Thoracic aorta (tissue), 2 donors: ENCODE data around the gene LMF2. TPM values are rescaled to one million over a fixed set of nuclear protein-coding genes. Genes with fewer than 3 reads are reported as not detected.
"Not testable (repeated sequence)": the region's sequence is repeated elsewhere in the genome, so short reads cannot be mapped to it uniquely, and the experiment has no call there.

Experiments
- ATAC-seq: fragments of 150-250 bp; one replicate; pipeline ENCODE4 v1.8.0; 2017; ENCODE audit warnings: low read depth; ENCODE audit not compliant: insufficient number of reproducible peaks, low FRiP score
- DNase-seq: peaks from one replicate; pipeline ENCODE4 v3.0.0-alpha.2; 2020; ENCODE audit warnings: low spot score
- H3K27ac ChIP-seq, 2 donors: fragments of 200-600 bp; sonication (generic); 1 replicate in 1 of 2; 2 replicates in 1 of 2; pipeline ENCODE4 v1.5.1; 2016; ENCODE audit warnings: mild to moderate bottlenecking in 2 of 2, moderate library complexity in 2 of 2
- H3K27me3 ChIP-seq: fragments of 200-600 bp; sonication (generic); replicated peaks from 2 replicates; pipeline ENCODE4 v1.6.0; 2016; ENCODE audit warnings: mild to moderate bottlenecking; ENCODE audit not compliant: insufficient read depth
- H3K36me3 ChIP-seq: fragments of 200-600 bp; sonication (generic); one replicate; pipeline ENCODE4 v1.5.1; 2016
- H3K4me1 ChIP-seq, 2 donors: fragments of 200-600 bp; sonication (generic); 1 replicate in 1 of 2; 2 replicates in 1 of 2; pipeline versions ENCODE4 v1.5.1 to v1.6.0; 2016; ENCODE audit warnings: low read depth in 2 of 2, mild to moderate bottlenecking in 1 of 2; ENCODE audit not compliant: control insufficient read depth in 1 of 2
- H3K4me3 ChIP-seq: fragments of 200-600 bp; sonication (generic); 2 replicates; pipeline ENCODE4 v1.5.1; 2016; ENCODE audit warnings: mild to moderate bottlenecking
- H3K9me3 ChIP-seq: fragments of 200-600 bp; sonication (generic); 2 replicates; pipeline ENCODE4 v1.5.1; 2016
- total RNA-seq, 2 donors: library from RNA; depleted of rRNA; stranded (reverse); fragments of >200 nt; gene quantifications; one replicate each; pipeline versions ENCODE4 v1.1.0 to v1.2.3, GENCODE V29; 2016
- TF ChIP-seq, protein P1 (sequence below): fragments of 200-600 bp; sonication (generic); IDR thresholded peaks from one replicate; pipeline ENCODE4 v1.5.1; 2019; ENCODE audit warnings: antibody characterized with exemption

The LMF2 gene
- total RNA-seq, 2 donors from 2014 or later: 61.9 to 87.6 TPM

DNA sequence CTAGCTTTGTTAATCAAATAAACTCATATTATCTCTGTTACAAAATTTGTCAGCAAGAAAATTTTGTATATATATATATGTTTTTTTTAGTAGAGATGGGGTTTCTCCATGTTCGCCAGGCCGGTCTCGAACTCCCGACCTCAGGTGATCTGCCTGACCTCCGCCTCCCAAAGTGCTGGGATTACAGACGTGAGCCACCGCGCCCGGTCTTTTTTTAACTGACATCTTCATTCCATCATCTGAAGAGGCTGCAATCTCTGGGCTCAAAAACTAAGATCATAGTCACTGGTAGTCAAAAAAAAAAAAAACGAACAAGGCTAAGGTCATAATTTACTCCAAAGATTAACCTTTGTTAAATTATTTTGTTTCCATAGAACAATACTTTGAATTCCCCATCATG, 32.9 kb upstream of the LMF2 start:
- ATAC-seq: no peak
- Histone ChIP-seq H3K27me3 (no peaks in the 10 kb centered on the region), H3K27ac (peak overlapping the region in 1 of 2 donors; percentile 75), H3K4me1 (peaks cover 9 to 11% of the 10 kb centered on the region in 2 donors), H3K36me3 (no peaks in the 10 kb centered on the region), H3K4me3 (no peak overlapping the region), H3K9me3 (no peaks in the 10 kb centered on the region)
- no peak for DNase-seq
- TF ChIP-seq, protein P1, sequence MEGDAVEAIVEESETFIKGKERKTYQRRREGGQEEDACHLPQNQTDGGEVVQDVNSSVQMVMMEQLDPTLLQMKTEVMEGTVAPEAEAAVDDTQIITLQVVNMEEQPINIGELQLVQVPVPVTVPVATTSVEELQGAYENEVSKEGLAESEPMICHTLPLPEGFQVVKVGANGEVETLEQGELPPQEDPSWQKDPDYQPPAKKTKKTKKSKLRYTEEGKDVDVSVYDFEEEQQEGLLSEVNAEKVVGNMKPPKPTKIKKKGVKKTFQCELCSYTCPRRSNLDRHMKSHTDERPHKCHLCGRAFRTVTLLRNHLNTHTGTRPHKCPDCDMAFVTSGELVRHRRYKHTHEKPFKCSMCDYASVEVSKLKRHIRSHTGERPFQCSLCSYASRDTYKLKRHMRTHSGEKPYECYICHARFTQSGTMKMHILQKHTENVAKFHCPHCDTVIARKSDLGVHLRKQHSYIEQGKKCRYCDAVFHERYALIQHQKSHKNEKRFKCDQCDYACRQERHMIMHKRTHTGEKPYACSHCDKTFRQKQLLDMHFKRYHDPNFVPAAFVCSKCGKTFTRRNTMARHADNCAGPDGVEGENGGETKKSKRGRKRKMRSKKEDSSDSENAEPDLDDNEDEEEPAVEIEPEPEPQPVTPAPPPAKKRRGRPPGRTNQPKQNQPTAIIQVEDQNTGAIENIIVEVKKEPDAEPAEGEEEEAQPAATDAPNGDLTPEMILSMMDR: no peak

- no peaks in the 10 kb centered on the region for H3K27me3 ChIP-seq
- ATAC-seq (no peak), DNase-seq (no peak)
- peak overlapping the region in 1 of 2 donors; percentile 75 for H3K27ac ChIP-seq
- no peaks in the 10 kb centered on the region for H3K36me3 ChIP-seq
- H3K9me3 ChIP-seq: no peaks in the 10 kb centered on the region
- H3K4me3 ChIP-seq: no peak overlapping the region
- TF ChIP-seq, protein P1: no peak
- H3K4me1 ChIP-seq: peaks cover 0 to 4% of the 10 kb centered on the region in 2 donors
Measured at GRCh38 chr22:50537765-50538164, 30.3 kb upstream of the LMF2 start.

DNA sequence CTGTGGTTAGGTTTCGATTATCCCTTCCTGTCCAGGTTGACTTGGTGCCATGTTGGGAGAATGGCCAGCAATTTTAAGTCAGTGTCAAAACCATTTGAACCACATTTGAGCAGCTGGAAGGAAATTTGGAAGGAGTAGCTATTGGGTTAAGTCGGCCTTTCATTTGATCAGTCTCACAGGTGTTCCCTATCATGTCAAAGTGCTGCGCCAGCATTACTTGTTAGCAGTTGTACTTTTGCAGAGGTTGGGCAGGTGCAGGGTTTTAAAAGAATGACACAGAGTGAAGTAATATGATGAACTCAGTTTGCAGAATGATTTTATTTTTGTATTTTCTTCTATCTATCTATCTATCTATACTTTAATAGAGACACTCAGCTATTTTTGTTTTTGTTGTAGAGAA, 28.7 kb upstream of the LMF2 start:
- Histone ChIP-seq H3K4me3 (no peak overlapping the region), H3K9me3 (no peaks in the 10 kb centered on the region), H3K4me1 (peaks cover 12 to 14% of the 10 kb centered on the region in 2 donors), H3K27ac (no peak overlapping the region), H3K36me3 (no peaks in the 10 kb centered on the region), H3K27me3 (peaks cover 3% of the 10 kb centered on the region)
- TF ChIP-seq, protein P1: no peak
- DNase-seq: no peak
- no peak for ATAC-seq

- ATAC-seq (no peak), DNase-seq (no peak)
- Histone ChIP-seq H3K4me1 (peaks cover 18 to 25% of the 10 kb centered on the region in 2 donors), H3K27ac (no peak overlapping the region), H3K9me3 (no peaks in the 10 kb centered on the region), H3K27me3 (peaks cover 5% of the 10 kb centered on the region), H3K4me3 (no peak overlapping the region), H3K36me3 (no peaks in the 10 kb centered on the region)
- TF ChIP-seq, protein P1: no peak
Measured at GRCh38 chr22:50535113-50535512, 27.6 kb upstream of the LMF2 start.

DNA sequence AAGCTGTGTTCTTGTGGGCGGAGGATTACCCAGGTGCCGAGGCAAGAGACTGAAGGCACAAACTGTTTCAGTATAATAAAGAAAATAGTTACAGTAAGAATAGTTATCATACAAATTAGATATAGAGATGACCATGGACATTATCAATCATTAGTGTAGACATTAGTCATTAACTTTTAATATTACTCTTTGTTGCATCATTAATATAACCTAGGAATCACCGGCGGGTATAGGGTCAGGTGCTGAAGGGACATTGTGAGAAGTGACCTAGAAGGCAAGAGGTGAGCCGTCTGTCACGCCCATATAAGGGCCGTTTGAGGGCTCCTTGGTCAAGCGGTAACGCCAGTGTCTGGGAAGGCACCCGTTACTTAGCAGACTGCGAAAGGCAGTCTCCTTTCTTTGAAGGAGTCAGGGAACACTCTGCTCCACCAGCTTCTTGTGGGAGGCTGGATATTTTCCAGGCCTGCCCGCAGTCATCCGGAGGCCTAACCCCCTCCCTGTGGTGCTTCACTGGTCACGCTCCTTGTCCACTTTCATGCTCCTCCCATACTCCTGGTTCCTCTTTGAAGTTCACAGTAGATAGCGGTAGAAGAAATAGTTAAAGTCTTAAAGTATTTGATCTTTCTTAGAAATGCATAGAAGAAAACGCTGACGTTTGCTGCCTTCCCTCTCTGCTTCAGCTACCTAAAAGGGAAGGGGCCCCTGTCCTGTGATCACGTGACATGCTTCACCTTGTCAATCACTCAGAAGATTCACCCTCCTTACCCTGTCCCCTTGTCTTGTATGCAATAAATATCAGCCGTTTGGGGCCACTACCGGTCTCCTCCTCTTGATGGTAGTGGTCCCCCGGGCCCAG, 26.6 kb upstream of the LMF2 start:
- DNase-seq, H3K27me3 ChIP-seq: not testable (repeated sequence)

More for the DNA sequence above, 26.6 kb upstream of the LMF2 start:
- ATAC-seq, H3K36me3 ChIP-seq, H3K4me3 ChIP-seq, H3K9me3 ChIP-seq, H3K27ac ChIP-seq: not testable (repeated sequence)
- H3K4me1 ChIP-seq: peaks cover 16 to 35% of the 10 kb centered on the region in 2 donors
